ENCODE results near the gene TLCD5.

TLCD5 gene

DNA sequence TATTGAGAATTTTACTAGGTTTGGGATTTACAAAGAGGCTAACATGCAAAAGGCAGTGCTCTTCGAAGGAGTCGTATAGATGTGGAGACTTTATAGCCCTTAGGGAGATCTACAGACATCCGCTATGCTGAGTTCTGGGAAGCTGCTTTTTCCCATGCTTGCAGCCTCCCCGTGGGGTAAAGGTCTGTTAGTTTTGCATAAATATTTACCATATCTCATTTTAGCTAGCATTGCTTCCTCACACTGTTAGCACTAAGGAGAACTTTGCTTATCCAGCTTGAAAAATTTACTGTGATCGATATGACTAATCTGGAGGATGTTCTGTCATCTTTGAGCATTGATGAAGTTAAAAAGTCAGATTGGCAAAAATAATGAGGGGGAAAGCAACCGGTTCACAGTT is 29.7 kb downstream of the TLCD5 start:
- Histone ChIP-seq H3K14ac (ENCODE audit: low read length) (no peak overlapping the region), H3K9ac (ENCODE audit: low read depth, low read length, poor library complexity) (no peak overlapping the region), H2AFZ (ENCODE audit: low read length) (no peak overlapping the region), H4K91ac (ENCODE audit: low read depth, low read length, poor library complexity) (no peak overlapping the region), H2AK5ac (ENCODE audit: low read depth, low read length) (no peak overlapping the region), H3K4me2 (ENCODE audit: insufficient read depth, low read length, poor library complexity, severe bottlenecking) (no peak overlapping the region), H3K27me3 (ENCODE audit: control insufficient read depth in 3 of 3, insufficient read depth in 3 of 3, low read depth in 1 of 3, low read length in 3 of 3) (no peaks in the 10 kb centered on the region), H2BK12ac (ENCODE audit: low read length) (no peak overlapping the region), H2BK15ac (ENCODE audit: low read length) (no peak overlapping the region), H3K18ac (ENCODE audit: low read length) (no peak overlapping the region), H3K27ac (replicated peaks; ENCODE audit: low read length) (no peak overlapping the region), H3K79me1 (ENCODE audit: low read depth, low read length) (no peaks in the 10 kb centered on the region), H3K36me3 (replicated peaks in 1 of 2; ENCODE audit: control insufficient read depth in 2 of 2, insufficient read depth in 2 of 2, low read length in 2 of 2) (peaks cover 0 to 9% of the 10 kb centered on the region in 2 donors), H2BK5ac (ENCODE audit: low read length) (no peak overlapping the region), H3K4ac (ENCODE audit: low read length) (no peak overlapping the region), H3K4me1 (ENCODE audit: control insufficient read depth in 2 of 2, insufficient read depth in 1 of 2, low read depth in 1 of 2, low read length in 2 of 2) (no peaks in the 10 kb centered on the region), H4K8ac (ENCODE audit: low read depth, low read length) (no peak overlapping the region), H3K23ac (ENCODE audit: low read depth, low read length, poor library complexity) (no peak overlapping the region), H3K4me3 (ENCODE audit: low read length in 2 of 2) (no peak overlapping the region), H3K9me3 (replicated peaks in 1 of 2; ENCODE audit: control insufficient read depth in 2 of 2, insufficient read depth in 1 of 2, low read depth in 1 of 2, low read length in 2 of 2) (peaks cover 0 to 6% of the 10 kb centered on the region in 2 donors), H2BK120ac (ENCODE audit: low read depth, low read length) (no peak overlapping the region)
- no CpG with 5 or more reads among the region's 6 CpGs for WGBS, 2 donors (ENCODE audit: extremely low coverage in 2 of 2, insufficient read length in 2 of 2, insufficient replicate concordance in 1 of 2)
- no peak for DNase-seq (ENCODE audit: low spot score)

DNA sequence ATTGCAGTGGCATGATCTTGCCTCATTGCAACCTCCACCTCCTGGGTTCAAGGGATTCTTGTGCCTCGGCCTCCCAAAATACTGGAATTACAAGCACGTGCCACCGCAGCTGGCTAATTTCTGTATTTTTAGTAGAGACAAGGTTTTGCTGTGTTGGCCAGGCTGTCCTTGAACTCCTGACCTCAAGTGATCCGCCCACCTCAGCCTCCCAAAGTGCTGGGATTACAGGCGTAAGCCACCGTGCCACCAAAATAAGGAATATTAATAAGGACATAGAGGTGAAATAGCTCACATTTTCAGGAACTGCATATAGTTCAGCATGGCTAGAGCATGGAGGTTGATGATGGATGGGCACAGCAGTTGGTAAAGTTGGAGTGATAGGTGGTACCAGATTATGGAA is 32.5 kb downstream of the TLCD5 start:
- no peak overlapping the region for H4K91ac ChIP-seq (ENCODE audit: low read depth, low read length, poor library complexity)
- H3K27ac ChIP-seq (replicated peaks; ENCODE audit: low read length): no peak overlapping the region
- no peak overlapping the region for H3K14ac ChIP-seq (ENCODE audit: low read length)
- H2AFZ ChIP-seq (ENCODE audit: low read length): no peak overlapping the region
- no peak overlapping the region for H2BK15ac ChIP-seq (ENCODE audit: low read length)
- H3K27me3 ChIP-seq (ENCODE audit: control insufficient read depth in 3 of 3, insufficient read depth in 3 of 3, low read depth in 1 of 3, low read length in 3 of 3): no peaks in the 10 kb centered on the region
- H3K9me3 ChIP-seq (replicated peaks in 1 of 2; ENCODE audit: control insufficient read depth in 2 of 2, insufficient read depth in 1 of 2, low read depth in 1 of 2, low read length in 2 of 2): peaks cover 0 to 24% of the 10 kb centered on the region in 2 donors
- no peak overlapping the region for H3K4ac ChIP-seq (ENCODE audit: low read length)
- DNase-seq (ENCODE audit: low spot score): no peak
- H3K18ac ChIP-seq (ENCODE audit: low read length): no peak overlapping the region
- H3K9ac ChIP-seq (ENCODE audit: low read depth, low read length, poor library complexity): no peak overlapping the region
- WGBS, 2 donors (ENCODE audit: extremely low coverage in 2 of 2, insufficient read length in 2 of 2, insufficient replicate concordance in 1 of 2): no CpG with 5 or more reads among the region's 6 CpGs
- H3K4me3 ChIP-seq (ENCODE audit: low read length in 2 of 2): no peak overlapping the region
- H3K23ac ChIP-seq (ENCODE audit: low read depth, low read length, poor library complexity): no peak overlapping the region
- no peak overlapping the region for H2AK5ac ChIP-seq (ENCODE audit: low read depth, low read length)
- peaks cover 0 to 9% of the 10 kb centered on the region in 2 donors for H3K36me3 ChIP-seq (replicated peaks in 1 of 2; ENCODE audit: control insufficient read depth in 2 of 2, insufficient read depth in 2 of 2, low read length in 2 of 2)
- no peaks in the 10 kb centered on the region for H3K79me1 ChIP-seq (ENCODE audit: low read depth, low read length)
- H2BK120ac ChIP-seq (ENCODE audit: low read depth, low read length): no peak overlapping the region
- no peak overlapping the region for H2BK12ac ChIP-seq (ENCODE audit: low read length)
- H2BK5ac ChIP-seq (ENCODE audit: low read length): no peak overlapping the region
- H4K8ac ChIP-seq (ENCODE audit: low read depth, low read length): no peak overlapping the region
- no peak overlapping the region for H3K4me2 ChIP-seq (ENCODE audit: insufficient read depth, low read length, poor library complexity, severe bottlenecking)
- H3K4me1 ChIP-seq (ENCODE audit: control insufficient read depth in 2 of 2, insufficient read depth in 1 of 2, low read depth in 1 of 2, low read length in 2 of 2): no peaks in the 10 kb centered on the region

DNA sequence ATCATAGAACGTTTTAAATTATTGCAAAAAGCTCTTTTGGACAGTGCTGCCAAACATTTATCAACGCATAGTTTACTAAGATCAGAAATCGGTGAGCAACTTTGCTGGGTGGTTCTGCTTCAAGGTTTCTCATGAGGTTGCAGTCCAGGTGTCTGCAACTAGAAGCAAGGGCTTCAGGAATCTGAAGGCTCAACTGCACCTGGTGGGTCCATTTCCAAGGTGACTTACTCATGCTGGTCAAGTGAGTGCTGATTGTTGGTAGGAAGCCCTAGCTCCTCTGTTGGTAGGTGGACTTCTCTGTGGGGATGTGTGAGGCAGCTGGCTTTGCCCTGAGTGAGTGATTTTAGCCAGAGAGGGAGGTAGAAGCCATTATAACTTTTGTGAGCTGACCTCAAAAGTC is 33.6 kb downstream of the TLCD5 start:
- no peak overlapping the region for H3K4me2 ChIP-seq (ENCODE audit: insufficient read depth, low read length, poor library complexity, severe bottlenecking)
- WGBS, 2 donors (ENCODE audit: extremely low coverage in 2 of 2, insufficient read length in 2 of 2, insufficient replicate concordance in 1 of 2): no CpG with 5 or more reads among the region's 3 CpGs
- no peak overlapping the region for H3K4ac ChIP-seq (ENCODE audit: low read length)
- no peak overlapping the region for H2BK12ac ChIP-seq (ENCODE audit: low read length)
- H2BK120ac ChIP-seq (ENCODE audit: low read depth, low read length): no peak overlapping the region
- no peak overlapping the region for H2BK15ac ChIP-seq (ENCODE audit: low read length)
- H3K27ac ChIP-seq (replicated peaks; ENCODE audit: low read length): no peak overlapping the region
- peaks cover 0 to 2% of the 10 kb centered on the region in 2 donors for H3K36me3 ChIP-seq (replicated peaks in 1 of 2; ENCODE audit: control insufficient read depth in 2 of 2, insufficient read depth in 2 of 2, low read length in 2 of 2)
- H3K23ac ChIP-seq (ENCODE audit: low read depth, low read length, poor library complexity): no peak overlapping the region
- H3K9me3 ChIP-seq (replicated peaks in 1 of 2; ENCODE audit: control insufficient read depth in 2 of 2, insufficient read depth in 1 of 2, low read depth in 1 of 2, low read length in 2 of 2): peaks cover 0 to 21% of the 10 kb centered on the region in 2 donors
- H3K27me3 ChIP-seq (ENCODE audit: control insufficient read depth in 3 of 3, insufficient read depth in 3 of 3, low read depth in 1 of 3, low read length in 3 of 3): no peaks in the 10 kb centered on the region
- H3K4me3 ChIP-seq (ENCODE audit: low read length in 2 of 2): no peak overlapping the region
- H2AK5ac ChIP-seq (ENCODE audit: low read depth, low read length): no peak overlapping the region
- no peak overlapping the region for H3K9ac ChIP-seq (ENCODE audit: low read depth, low read length, poor library complexity)
- DNase-seq (ENCODE audit: low spot score): no peak
- H2BK5ac ChIP-seq (ENCODE audit: low read length): no peak overlapping the region
- no peak overlapping the region for H4K91ac ChIP-seq (ENCODE audit: low read depth, low read length, poor library complexity)
- H3K4me1 ChIP-seq (ENCODE audit: control insufficient read depth in 2 of 2, insufficient read depth in 1 of 2, low read depth in 1 of 2, low read length in 2 of 2): no peaks in the 10 kb centered on the region
- H3K14ac ChIP-seq (ENCODE audit: low read length): no peak overlapping the region
- H3K79me1 ChIP-seq (ENCODE audit: low read depth, low read length): no peaks in the 10 kb centered on the region
- H4K8ac ChIP-seq (ENCODE audit: low read depth, low read length): no peak overlapping the region
- no peak overlapping the region for H2AFZ ChIP-seq (ENCODE audit: low read length)
- H3K18ac ChIP-seq (ENCODE audit: low read length): no peak overlapping the region

DNA sequence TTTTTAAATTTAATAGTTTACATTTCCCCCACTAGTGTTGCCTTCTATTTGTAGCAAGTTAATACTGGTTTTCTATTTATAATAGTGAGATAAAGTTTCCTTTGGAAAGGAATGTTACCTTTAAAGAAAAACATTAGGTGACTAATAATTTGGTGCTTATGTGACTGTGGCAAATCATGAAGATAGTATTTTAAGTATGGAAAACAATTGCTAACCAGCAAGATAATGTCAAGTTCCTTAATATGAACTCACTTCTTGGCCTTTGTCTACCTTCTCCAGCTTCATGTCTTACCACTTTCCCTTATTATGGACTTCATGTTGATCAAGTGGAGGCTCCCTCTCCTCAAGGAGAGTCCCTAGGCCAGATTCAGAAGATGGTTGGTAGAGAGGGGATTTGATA is 38.3 kb downstream of the TLCD5 start:
- peaks cover 0 to 21% of the 10 kb centered on the region in 2 donors for H3K9me3 ChIP-seq (replicated peaks in 1 of 2; ENCODE audit: control insufficient read depth in 2 of 2, insufficient read depth in 1 of 2, low read depth in 1 of 2, low read length in 2 of 2)
- H2BK12ac ChIP-seq (ENCODE audit: low read length): no peak overlapping the region
- no peak overlapping the region for H3K23ac ChIP-seq (ENCODE audit: low read depth, low read length, poor library complexity)
- no peak overlapping the region for H3K9ac ChIP-seq (ENCODE audit: low read depth, low read length, poor library complexity)
- no peak overlapping the region for H4K91ac ChIP-seq (ENCODE audit: low read depth, low read length, poor library complexity)
- H2BK120ac ChIP-seq (ENCODE audit: low read depth, low read length): no peak overlapping the region
- no peak overlapping the region for H4K8ac ChIP-seq (ENCODE audit: low read depth, low read length)
- no peaks in the 10 kb centered on the region for H3K79me1 ChIP-seq (ENCODE audit: low read depth, low read length)
- H3K4me2 ChIP-seq (ENCODE audit: insufficient read depth, low read length, poor library complexity, severe bottlenecking): no peak overlapping the region
- no peak overlapping the region for H3K14ac ChIP-seq (ENCODE audit: low read length)
- H3K18ac ChIP-seq (ENCODE audit: low read length): no peak overlapping the region
- H3K27ac ChIP-seq (replicated peaks; ENCODE audit: low read length): no peak overlapping the region
- no peak overlapping the region for H2BK5ac ChIP-seq (ENCODE audit: low read length)
- H2AK5ac ChIP-seq (ENCODE audit: low read depth, low read length): no peak overlapping the region
- H3K4me1 ChIP-seq (ENCODE audit: control insufficient read depth in 2 of 2, insufficient read depth in 1 of 2, low read depth in 1 of 2, low read length in 2 of 2): no peaks in the 10 kb centered on the region
- no peaks in the 10 kb centered on the region for H3K36me3 ChIP-seq (replicated peaks in 1 of 2; ENCODE audit: control insufficient read depth in 2 of 2, insufficient read depth in 2 of 2, low read length in 2 of 2)
- H2BK15ac ChIP-seq (ENCODE audit: low read length): no peak overlapping the region
- DNase-seq (ENCODE audit: low spot score): no peak
- no peak overlapping the region for H2AFZ ChIP-seq (ENCODE audit: low read length)
- no peak overlapping the region for H3K4me3 ChIP-seq (ENCODE audit: low read length in 2 of 2)
- H3K4ac ChIP-seq (ENCODE audit: low read length): no peak overlapping the region
- H3K27me3 ChIP-seq (ENCODE audit: control insufficient read depth in 3 of 3, insufficient read depth in 3 of 3, low read depth in 1 of 3, low read length in 3 of 3): no peaks in the 10 kb centered on the region
